HepG2 (cell line): ENCODE results near the gene ARFIP2. TPM values are rescaled to one million over a fixed set of nuclear protein-coding genes. Genes with fewer than 3 reads are reported as not detected.

Experiments
- ATAC-seq: fragments of 200-7000 bp; cut with Tn5 transposase; 3 replicates; pipeline ENCODE4 v1.9.1; 2020; ENCODE audit warnings: mild to moderate bottlenecking, moderate library complexity
- BruUV-seq: library from RNA; stranded (reverse); fragments of 400-500 nt; replicated peaks from 2 replicates; lab custom pipeline; 2021; lab: Mats Ljungman, UMichigan
- CTCF ChIA-PET: fragments of 300-600 bp; formaldehyde crosslinking; extraction: SDS; loops from one replicate; lab custom pipeline; 2021; ENCODE audit warnings: low total read pairs, inconsistent platforms, low intra/inter-chr PET ratio; lab: Yijun Ruan, JAX
- POLR2A ChIA-PET: fragments of 350-600 bp; sonication (Branson Sonifier 250); formaldehyde crosslinking; loops from one replicate; lab custom pipeline; 2020; ENCODE audit warnings: antibody characterized with exemption, inconsistent platforms; lab: Yijun Ruan, JAX
- DNase-seq: peaks from one replicate; pipeline ENCODE4 v3.0.0-alpha.2; 2015; ENCODE audit warnings: low spot score
- FAIRE-seq: peaks from 3 replicates; lab custom pipeline; 2011; peaks lifted over from hg19 to GRCh38; lab: Jason Lieb, UNC
- H2AFZ ChIP-seq: one replicate; pipeline ENCODE4 v1.6.1; 2011; ENCODE audit warnings: low read length, inconsistent platforms
- H3K27ac ChIP-seq: fragments of 300-600 bp; 3 replicates; pipeline ENCODE4 v1.8.0; 2011; ENCODE audit warnings: mixed run types, mild to moderate bottlenecking, mixed read lengths, low read length, inconsistent platforms; ENCODE audit not compliant: insufficient read depth; ENCODE audit errors: extremely low read length
- H3K27me3 ChIP-seq, 2 experiments: fragments of 200-600 bp in 1 of 2; 2 replicates in 1 of 2; 3 replicates in 1 of 2; pipeline versions ENCODE4 v1.6.0 to v1.8.0; 2011; ENCODE audit warnings: low read length in 2 of 2, mild to moderate bottlenecking in 2 of 2, moderate library complexity in 2 of 2, inconsistent platforms in 1 of 2; ENCODE audit not compliant: insufficient read depth in 2 of 2, control insufficient read depth in 1 of 2
- H3K36me3 ChIP-seq, 2 experiments: fragments of 200-600 bp in 1 of 2; replicated peaks in 1 of 2; 2 replicates in 1 of 2; 3 replicates in 1 of 2; pipeline versions ENCODE4 v1.5.1 to v1.8.0; 2011; ENCODE audit warnings: low read length in 2 of 2, inconsistent platforms in 1 of 2; ENCODE audit not compliant: insufficient read depth in 2 of 2, control insufficient read depth in 1 of 2
- H3K4me1 ChIP-seq: 2 replicates; pipeline ENCODE4 v1.5.1; 2012; ENCODE audit warnings: low read length, inconsistent platforms; ENCODE audit not compliant: insufficient read depth
- H3K4me2 ChIP-seq: 2 replicates; pipeline ENCODE4 v1.6.0; 2011; ENCODE audit warnings: low read depth, low read length, inconsistent platforms
- H3K4me3 ChIP-seq, 3 experiments: fragments of 200-600 bp in 1 of 3; sonication (generic), shearing (Covaris generic) in 1 of 3; replicated peaks in 1 of 3; 2 replicates each; pipeline ENCODE4 v1.5.1; 2011 to 2016; ENCODE audit warnings: low read length in 3 of 3, inconsistent platforms in 2 of 3, low read depth in 2 of 3, mild to moderate bottlenecking in 2 of 3, control low read depth in 1 of 3, mixed read lengths in 1 of 3; ENCODE audit not compliant: insufficient read depth in 1 of 3
- H3K79me2 ChIP-seq: one replicate; pipeline ENCODE4 v1.6.1; 2011; ENCODE audit warnings: low read length, inconsistent platforms; ENCODE audit not compliant: insufficient read depth
- H3K9ac ChIP-seq: 2 replicates; pipeline ENCODE4 v1.6.0; 2011; ENCODE audit warnings: mild to moderate bottlenecking, low read depth, low read length, inconsistent platforms; ENCODE audit not compliant: insufficient read depth
- H3K9me3 ChIP-seq: 2 replicates; pipeline ENCODE4 v1.5.1; 2012; ENCODE audit warnings: mild to moderate bottlenecking, low read length
- H4K20me1 ChIP-seq: 2 replicates; pipeline ENCODE4 v1.6.0; 2011; ENCODE audit warnings: inconsistent platforms, mild to moderate bottlenecking, low read length, moderate library complexity; ENCODE audit not compliant: insufficient read depth
- AHR ChIP-seq: IDR thresholded peaks from 2 replicates; pipeline ENCODE4 v1.6.1; 2018; ENCODE audit warnings: missing genetic modification reagents, missing compliant biosample characterization
- FOXK2 ChIP-seq: fragments of 450-650 bp; IDR thresholded peaks from 2 replicates; pipeline ENCODE4 v1.6.1; 2016
- HOXA7 ChIP-seq: sonication (generic); formaldehyde crosslinking; IDR thresholded peaks from 2 replicates; pipeline ENCODE4 v1.8.1; 2022; ENCODE audit warnings: mild to moderate bottlenecking, missing genetic modification reagents, moderate library complexity
- KAT7 ChIP-seq: IDR thresholded peaks from 2 replicates; pipeline ENCODE4 v1.6.1; 2018; ENCODE audit warnings: borderline replicate concordance, missing compliant biosample characterization
- KLF15 ChIP-seq: sonication (generic); formaldehyde crosslinking; IDR thresholded peaks from 2 replicates; pipeline ENCODE4 v1.8.1; 2023; ENCODE audit warnings: borderline replicate concordance, mild to moderate bottlenecking, inconsistent platforms, missing genetic modification reagents, mixed read lengths
- MATR3 ChIP-seq: sonication (generic); formaldehyde crosslinking; IDR thresholded peaks from 2 replicates; pipeline ENCODE4 v1.4.0; 2020; ENCODE audit warnings: missing genetic modification reagents
- RARG ChIP-seq: sonication (generic); formaldehyde crosslinking; IDR thresholded peaks from 2 replicates; pipeline ENCODE4 v1.4.0; 2020; ENCODE audit warnings: low read depth, mild to moderate bottlenecking, missing genetic modification reagents
- ZNF263 ChIP-seq: sonication (generic); formaldehyde crosslinking; IDR thresholded peaks from 2 replicates; pipeline ENCODE4 v1.4.0; 2020; ENCODE audit warnings: missing genetic modification reagents
- ZNF557 ChIP-seq: sonication (generic); formaldehyde crosslinking; IDR thresholded peaks from 2 replicates; pipeline ENCODE4 v1.4.0; 2020; ENCODE audit warnings: missing genetic modification reagents
- WGBS: methylation state at CpG from one replicate; pipeline ENCODE4 v1.1.6; 2017; ENCODE audit warnings: low lambda C conversion rate; 5-methylcytosine and 5-hydroxymethylcytosine counted together
- in situ Hi-C: cut with HindIII; loops from 2 replicates; pipeline ENCODE4 v1.10.0; 2017; ENCODE audit warnings: low pct_unique_long_range_greater_than_20kb; ENCODE audit not compliant: extremely low pct_ligation_motif_present
- intact Hi-C: fragments of 100-400 bp; cut with micrococcal nuclease; formaldehyde crosslinking; loops from one replicate; pipeline ENCODE4 v1.10.0; 2022; ENCODE audit not compliant: unreplicated experiment
- polyA plus RNA-seq, 8 experiments: library from polyadenylated mRNA; depleted of rRNA in 3 of 8; stranded (reverse) in 7 of 8; unstranded in 1 of 8; fragments of >200 nt; fragmentation: Illumina TruSeq in 4 of 8; extraction: Trizol in 4 of 8; gene quantifications; 2 replicates each; pipeline versions ENCODE4 v1.2.1 to v1.2.3, GENCODE V29; 2011 to 2016; ENCODE audit warnings: low read depth in 4 of 8, missing spikeins in 1 of 8, mixed read lengths in 1 of 8; ENCODE audit not compliant: insufficient read depth in 1 of 8
- total RNA-seq, 5 experiments: library from RNA; depleted of rRNA; stranded (reverse); fragments of >200 nt; fragmentation: Illumina TruSeq; extraction: Trizol; gene quantifications; 2 replicates each; pipeline ENCODE4 v1.2.3, GENCODE V29; 2016; ENCODE audit warnings: low read depth in 1 of 5
- TF ChIP-seq, protein P1 (sequence below): sonication (generic); formaldehyde crosslinking; conservative IDR thresholded peaks from 2 replicates; pipeline ENCODE4 v1.5.0; 2020; ENCODE audit warnings: missing genetic modification reagents
- TF ChIP-seq, protein P2 (sequence below): sonication (generic); formaldehyde crosslinking; IDR thresholded peaks from 2 replicates; pipeline ENCODE4 v1.4.0; 2020; ENCODE audit warnings: missing genetic modification reagents, borderline replicate concordance

Gene ARFIP2
- total and polyA plus RNA-seq, 2 of the 13 experiments (the other 11 are each of a cell fraction or from before 2014, with no cell fraction given) = 56.6 to 60.2 TPM

DNA sequence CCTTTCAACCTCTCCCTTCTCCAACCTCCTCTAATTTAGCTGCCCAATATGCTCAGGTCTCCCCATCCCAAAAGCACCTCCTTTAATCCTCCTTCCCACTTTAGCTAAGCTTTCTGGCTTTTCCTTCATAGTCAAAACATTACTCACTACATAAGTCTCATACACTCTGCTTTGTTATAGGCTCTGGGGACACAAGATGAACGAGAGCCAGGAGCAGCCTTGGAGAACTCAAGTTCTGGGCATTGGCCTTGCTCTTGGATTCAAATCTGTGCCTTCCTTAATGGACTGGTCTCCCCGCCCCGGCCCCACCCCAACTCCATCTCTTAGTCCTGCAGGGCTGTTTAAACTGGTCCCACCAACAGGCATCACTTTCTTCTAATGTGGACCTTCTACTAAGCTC lies 28.9 kb downstream of the ARFIP2 start (continued):
- TF ChIP-seq, protein P1, sequence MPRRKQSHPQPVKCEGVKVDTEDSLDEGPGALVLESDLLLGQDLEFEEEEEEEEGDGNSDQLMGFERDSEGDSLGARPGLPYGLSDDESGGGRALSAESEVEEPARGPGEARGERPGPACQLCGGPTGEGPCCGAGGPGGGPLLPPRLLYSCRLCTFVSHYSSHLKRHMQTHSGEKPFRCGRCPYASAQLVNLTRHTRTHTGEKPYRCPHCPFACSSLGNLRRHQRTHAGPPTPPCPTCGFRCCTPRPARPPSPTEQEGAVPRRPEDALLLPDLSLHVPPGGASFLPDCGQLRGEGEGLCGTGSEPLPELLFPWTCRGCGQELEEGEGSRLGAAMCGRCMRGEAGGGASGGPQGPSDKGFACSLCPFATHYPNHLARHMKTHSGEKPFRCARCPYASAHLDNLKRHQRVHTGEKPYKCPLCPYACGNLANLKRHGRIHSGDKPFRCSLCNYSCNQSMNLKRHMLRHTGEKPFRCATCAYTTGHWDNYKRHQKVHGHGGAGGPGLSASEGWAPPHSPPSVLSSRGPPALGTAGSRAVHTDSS (CRISPR knock-in tag) = no peak
- no peak for TF ChIP-seq KLF15 (CRISPR knock-in tag)
- no peak for TF ChIP-seq RARG
- TF ChIP-seq MATR3 = no peak
- no peak for TF ChIP-seq HOXA7

DNA sequence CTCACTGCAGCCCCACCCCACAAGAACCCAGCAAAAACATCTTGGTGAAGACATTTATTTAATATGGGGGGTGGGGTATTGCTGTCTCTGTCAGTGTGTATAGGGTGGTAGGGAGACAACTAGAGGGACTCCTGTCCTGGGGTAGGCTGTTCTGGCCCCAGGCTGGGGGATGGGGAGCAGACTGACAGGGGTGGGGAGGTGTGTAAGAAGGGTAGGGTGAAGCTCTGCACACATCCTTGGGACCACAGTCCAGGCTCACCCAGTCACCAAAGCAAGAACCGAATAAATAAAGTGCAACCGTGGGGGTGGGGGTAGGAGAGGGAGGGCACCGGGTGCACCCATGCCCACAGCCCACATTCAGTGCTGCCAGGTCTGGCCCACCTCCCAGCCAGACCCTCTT lies 32.6 kb downstream of the ARFIP2 start:
- H3K9ac ChIP-seq = no peak overlapping the region
- 0 out of 5 replicates have a peak, but pooled peaks cover 0 to 6% of the 10 kb centered on the region in 2 experiments for H3K36me3 ChIP-seq
- intact Hi-C loops = no loop called here
- in situ Hi-C loops = no loop called here
- no peak for DNase-seq
- H3K4me1 ChIP-seq = peaks cover 3% of the 10 kb centered on the region
- 92% methylated on average over 3 of the region's 3 CpGs for WGBS
- TF ChIP-seq KAT7 (CRISPR knock-in tag) (no peak), ZNF557 (CRISPR knock-in tag) (no peak), AHR (CRISPR knock-in tag) (no peak), ZNF263 (no peak), FOXK2 (no peak)
- TF ChIP-seq, protein P2, sequence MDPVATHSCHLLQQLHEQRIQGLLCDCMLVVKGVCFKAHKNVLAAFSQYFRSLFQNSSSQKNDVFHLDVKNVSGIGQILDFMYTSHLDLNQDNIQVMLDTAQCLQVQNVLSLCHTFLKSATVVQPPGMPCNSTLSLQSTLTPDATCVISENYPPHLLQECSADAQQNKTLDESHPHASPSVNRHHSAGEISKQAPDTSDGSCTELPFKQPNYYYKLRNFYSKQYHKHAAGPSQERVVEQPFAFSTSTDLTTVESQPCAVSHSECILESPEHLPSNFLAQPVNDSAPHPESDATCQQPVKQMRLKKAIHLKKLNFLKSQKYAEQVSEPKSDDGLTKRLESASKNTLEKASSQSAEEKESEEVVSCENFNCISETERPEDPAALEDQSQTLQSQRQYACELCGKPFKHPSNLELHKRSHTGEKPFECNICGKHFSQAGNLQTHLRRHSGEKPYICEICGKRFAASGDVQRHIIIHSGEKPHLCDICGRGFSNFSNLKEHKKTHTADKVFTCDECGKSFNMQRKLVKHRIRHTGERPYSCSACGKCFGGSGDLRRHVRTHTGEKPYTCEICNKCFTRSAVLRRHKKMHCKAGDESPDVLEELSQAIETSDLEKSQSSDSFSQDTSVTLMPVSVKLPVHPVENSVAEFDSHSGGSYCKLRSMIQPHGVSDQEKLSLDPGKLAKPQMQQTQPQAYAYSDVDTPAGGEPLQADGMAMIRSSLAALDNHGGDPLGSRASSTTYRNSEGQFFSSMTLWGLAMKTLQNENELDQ (CRISPR knock-in tag) = no peak
- no peak for ATAC-seq
- H3K4me3 ChIP-seq = no peak overlapping the region
- H3K4me2 ChIP-seq = no peak overlapping the region
- no peaks in the 10 kb centered on the region for H3K9me3 ChIP-seq
- FAIRE-seq = no peak
- H3K79me2 ChIP-seq = no peaks in the 10 kb centered on the region
- H3K27me3 ChIP-seq = no peaks in the 10 kb centered on the region; a peak in 1 of 5 replicates
- BruUV-seq = no TSS peak
- no peak overlapping the region for H2AFZ ChIP-seq
- ChIA-PET POLR2A (no interaction called here), CTCF (no interaction called here)
- no peak overlapping the region for H3K27ac ChIP-seq
- H4K20me1 ChIP-seq = no peaks in the 10 kb centered on the region
